Activated CD8-positive, alpha-beta memory T cell treated with anti-CD3 and anti-CD28 coated beads, Interleukin-2, amount 50 U/mL, for 24 hours (primary cell): ENCODE data around the gene SAMD3.
"Not testable (repeated sequence)": the region's sequence is repeated elsewhere in the genome, so short reads cannot be mapped to it uniquely, and the experiment has no call there.

Source experiments
- DNase-seq: peaks from one replicate; pipeline ENCODE4 v3.0.0-alpha.2; 2020; ENCODE audit errors: extremely low read depth

The SAMD3 gene

GRCh38 chr6:130176378-130176777 lies 46.4 kb downstream of the SAMD3 start:
- DNase-seq, result no peak

- not testable (repeated sequence) for DNase-seq
These were observed 49.3 kb downstream of the SAMD3 start for GRCh38 chr6:130173377-130174004.

DNA sequence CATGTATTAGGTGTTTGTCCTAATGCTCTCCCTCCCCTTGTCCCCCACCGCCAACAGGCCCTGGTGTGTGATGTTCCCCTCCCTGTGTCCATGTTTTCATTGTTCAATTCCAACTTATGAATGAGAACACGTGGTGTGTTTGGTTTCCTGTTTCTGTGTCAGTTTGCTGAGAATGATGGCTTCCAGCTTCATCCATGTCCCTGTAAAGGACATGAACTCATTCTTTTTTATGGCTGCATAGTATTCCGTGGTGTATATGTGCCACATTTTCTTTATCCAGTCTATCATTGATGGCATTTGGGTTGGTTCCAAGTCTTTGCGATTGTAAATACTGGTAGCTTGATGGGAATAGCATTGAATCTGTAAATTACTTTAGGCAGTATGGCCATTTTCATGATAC lies 52.6 kb downstream of the SAMD3 start:
- not testable (repeated sequence) for DNase-seq

DNA sequence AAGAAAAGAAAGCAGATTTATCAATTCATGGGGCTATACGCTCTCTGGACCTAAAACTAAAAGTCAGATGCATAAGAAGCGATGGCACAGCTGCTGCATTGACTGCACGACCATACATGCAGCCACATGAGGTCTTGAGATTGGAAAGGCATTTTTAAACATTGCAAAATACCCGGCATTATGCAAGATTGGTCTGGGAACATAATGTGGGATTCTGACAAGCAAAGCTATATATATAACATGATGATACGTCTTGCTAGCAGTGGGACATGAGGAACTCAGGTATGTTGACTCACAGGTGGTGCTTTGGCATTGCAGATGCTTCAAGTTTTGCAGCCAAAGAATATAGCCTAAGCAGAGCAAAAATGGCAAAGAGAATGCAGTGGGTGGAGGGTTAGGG lies 55.1 kb downstream of the SAMD3 start:
- no peak for DNase-seq

- no peak for DNase-seq
These were observed 58.5 kb downstream of the SAMD3 start for GRCh38 chr6:130164251-130164650.

GRCh38 chr6:130163266-130163665 lies 59.5 kb downstream of the SAMD3 start:
- DNase-seq, result no peak

DNA sequence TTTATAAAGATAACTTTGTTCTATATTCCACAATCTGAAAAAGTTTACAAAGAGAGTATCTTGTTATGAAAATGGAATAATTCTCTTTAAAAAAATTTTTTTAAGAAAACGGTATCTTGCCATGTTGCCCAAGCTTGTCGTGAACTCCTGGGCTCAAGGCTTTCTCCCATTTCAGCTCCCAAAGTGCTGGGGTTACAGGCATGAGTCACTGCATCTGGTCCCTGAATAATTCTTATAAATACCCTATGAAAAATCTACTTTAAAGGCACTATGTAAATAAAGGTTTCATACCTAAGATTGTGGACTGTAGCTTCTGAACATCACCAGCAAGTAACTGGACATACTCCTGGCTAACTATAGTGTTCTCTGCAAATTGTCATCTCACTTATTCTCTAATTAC lies 60.3 kb downstream of the SAMD3 start:
- DNase-seq, result no peak

- no peak for DNase-seq
These were observed 60.9 kb downstream of the SAMD3 start for GRCh38 chr6:130161683-130162404.

DNA sequence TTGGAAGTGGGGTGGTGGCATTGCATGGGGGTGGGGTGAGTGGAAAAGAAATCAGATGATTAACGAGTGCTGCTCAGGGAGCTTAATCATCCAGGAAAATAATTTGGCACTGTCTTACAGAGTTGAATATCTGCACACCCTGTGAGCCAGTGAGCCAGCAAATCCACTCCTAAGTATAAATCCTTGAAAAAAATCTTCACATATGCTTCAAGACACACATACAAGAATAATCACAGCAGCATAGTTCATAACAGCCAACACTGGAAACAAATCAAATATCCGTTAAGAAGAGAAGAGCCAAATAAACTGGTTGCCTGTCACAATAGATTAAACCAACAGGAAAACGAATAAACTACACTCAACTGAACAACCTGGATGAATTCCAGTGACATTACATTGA lies 62.8 kb downstream of the SAMD3 start:
- no peak for DNase-seq

- DNase-seq, result no peak
These were observed 64.2 kb downstream of the SAMD3 start for GRCh38 chr6:130158548-130158947.

DNA sequence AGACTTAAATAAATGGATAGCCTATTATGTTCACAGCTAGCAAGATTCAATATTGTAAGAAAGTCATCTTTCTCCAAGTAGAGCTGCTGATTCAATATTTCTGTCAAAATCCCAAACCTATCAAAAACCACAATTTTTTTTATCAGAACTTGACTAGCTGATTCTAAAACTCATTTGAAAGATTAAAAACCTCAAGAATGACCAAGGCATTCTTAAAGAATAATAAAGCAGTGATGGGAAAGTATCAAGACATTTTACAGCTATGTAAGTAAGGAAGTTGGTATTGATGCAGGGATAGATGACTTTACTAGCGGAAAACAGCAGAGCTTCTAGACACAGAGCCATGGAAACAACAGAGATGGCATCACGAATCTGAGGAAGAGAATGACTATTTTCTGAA lies 64.7 kb downstream of the SAMD3 start:
- no peak for DNase-seq

- no peak for DNase-seq
These were observed 65.8 kb downstream of the SAMD3 start for GRCh38 chr6:130156908-130157307.

DNA sequence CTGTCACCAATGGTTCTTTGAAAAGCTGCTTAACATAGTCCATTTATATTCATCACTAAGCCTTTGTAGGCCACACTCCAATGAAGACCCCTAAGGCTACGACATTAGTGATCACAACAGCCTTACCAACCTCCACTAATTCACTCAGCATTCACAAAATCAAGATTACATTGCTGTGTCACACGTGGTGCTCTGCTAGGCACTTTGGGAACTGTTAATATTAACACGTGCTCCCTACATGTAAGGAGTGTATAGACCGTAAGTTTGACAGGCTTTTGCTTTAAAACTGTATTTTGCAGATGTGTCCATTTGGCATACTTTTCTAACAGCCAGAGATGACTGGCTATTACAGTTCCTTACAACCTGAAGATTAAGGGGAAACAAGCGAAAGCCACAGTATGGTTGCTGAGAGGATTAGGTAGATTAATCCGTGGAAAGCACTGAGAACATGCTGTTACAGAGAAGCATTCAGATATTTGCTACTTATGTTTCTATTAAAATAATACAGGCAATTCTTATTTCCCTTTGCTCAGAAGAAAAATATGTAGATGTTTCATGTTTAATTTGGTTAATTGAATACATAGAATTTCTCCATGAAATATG lies 69.7 kb downstream of the SAMD3 start:
- DNase-seq, result no peak

- no peak for DNase-seq
These were observed 71.8 kb downstream of the SAMD3 start for GRCh38 chr6:130150906-130151305.

GRCh38 chr6:130149016-130149415 lies 73.7 kb downstream of the SAMD3 start:
- DNase-seq, result not testable (repeated sequence)

DNA sequence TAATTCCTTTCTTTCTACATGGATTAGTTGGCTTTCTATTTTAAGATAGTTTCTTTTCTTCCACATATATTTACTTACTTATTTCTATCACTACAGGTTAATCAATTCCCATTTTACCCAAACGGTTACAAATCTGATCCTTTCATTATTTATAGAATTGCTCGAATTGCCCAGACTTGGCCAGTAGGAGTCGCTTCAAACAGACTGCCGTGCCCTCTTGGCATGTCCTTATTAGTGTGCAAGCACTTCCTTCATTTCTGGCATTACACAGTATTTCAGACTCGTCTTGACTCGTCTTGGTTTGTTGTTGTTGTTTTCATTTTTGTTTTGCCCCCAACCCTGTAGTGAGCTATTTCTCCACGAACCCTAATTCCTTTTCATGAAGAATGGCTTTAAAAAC lies 74.6 kb downstream of the SAMD3 start:
- DNase-seq, result no peak

DNA sequence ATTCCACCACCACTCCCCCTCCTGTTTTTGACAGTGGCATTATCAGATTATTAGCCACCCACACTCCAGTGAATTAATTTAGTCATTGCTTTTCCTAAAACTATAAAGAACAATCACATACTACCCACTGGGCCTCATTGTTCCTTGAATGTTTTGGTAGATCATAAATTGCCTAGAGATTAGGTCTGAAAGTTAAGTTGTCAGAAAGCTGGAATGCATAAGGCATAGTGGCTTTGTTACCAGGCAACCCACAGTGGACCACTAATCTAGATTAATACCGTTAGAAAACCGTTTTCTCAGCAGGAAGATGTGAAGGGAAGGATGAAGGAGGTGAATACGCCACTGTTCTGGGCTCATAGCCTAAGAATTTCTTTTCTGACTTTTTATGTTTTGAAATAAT lies 75.6 kb downstream of the SAMD3 start:
- DNase-seq, result no peak

GRCh38 chr6:130143709-130144108 lies 79.0 kb downstream of the SAMD3 start:
- no peak for DNase-seq

DNA sequence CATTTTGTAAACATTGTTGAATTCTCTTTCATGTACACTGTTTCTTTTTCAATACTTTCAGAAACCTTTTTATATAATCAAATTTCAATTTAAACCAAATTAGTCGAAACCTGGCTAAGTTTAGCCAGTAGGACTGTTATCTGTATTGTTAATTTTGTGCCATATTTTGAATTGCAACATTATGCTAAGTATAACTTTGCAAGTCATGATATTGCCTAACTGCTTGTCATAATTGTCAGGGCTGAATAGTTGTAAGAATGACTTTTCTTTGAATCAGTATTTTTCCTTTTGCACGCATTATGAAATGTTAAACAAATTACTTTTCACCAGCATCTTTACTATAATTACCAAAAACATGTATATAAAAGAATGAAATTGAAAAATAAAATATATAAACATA lies 82.7 kb downstream of the SAMD3 start:
- no peak for DNase-seq

GRCh38 chr6:130138909-130139242 lies 83.9 kb downstream of the SAMD3 start:
- no peak for DNase-seq

DNA sequence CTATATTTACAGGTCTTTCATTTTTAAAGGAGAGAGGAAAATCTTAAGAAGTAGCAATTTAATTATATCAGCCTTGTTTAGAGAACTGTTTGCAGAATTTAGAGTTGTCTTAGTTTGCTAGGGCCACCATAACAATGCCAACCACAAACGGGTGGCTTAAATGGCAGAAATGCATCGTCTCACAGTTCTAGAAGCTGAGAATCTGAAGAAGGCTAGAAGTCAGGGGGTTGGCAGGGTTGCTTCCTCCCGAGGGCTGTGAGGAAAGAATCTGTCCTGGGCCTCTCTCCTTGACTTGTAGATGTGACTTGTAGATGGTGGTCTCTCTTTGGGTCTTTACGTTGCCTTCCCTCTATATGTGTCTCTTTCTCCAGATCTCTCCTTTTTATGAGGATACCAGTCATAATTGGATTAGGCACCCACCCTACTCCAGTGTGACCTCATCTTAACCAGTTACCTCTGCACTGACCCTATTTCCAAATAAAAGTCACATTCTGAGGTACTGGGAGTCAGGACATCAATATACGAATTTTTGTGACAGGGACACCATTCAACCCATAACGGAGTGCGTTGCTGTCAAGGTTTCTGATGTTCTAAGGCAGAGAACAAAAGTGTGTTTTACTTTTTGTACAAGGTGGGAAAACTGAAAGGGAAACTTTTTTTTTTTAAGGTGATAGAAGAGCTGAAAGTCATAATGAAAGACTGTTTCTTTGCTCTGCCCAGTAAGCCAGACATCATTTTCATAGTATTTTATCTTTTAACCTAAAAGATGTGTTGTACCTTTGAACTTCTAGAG lies 84.4 kb downstream of the SAMD3 start:
- DNase-seq, result no peak

DNA sequence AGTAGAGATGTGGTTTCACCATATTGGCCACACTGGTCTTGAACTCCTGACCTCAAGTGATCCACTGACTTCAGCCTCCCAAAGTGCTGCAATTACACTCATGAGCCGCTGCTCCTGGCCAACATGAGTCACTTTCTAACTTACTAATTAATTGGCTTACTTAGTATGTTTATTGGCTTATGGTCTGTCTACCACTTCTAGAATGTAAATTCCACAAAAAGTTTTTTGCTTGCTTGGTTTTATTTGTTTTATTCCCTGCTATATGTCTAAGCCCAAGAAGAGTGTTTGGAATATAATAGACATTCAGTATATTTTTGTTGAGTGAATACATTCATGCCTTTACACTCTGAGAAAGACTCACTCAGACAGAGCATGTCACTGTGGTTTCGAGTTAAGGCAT lies 86.0 kb downstream of the SAMD3 start:
- DNase-seq, result no peak

GRCh38 chr6:130134582-130134981 lies 88.2 kb downstream of the SAMD3 start:
- DNase-seq, result no peak
